Effector memory CD4-positive, alpha-beta T cell (primary cell): ENCODE measurements around the gene CEP128.

ENCODE experiments used
- DNase-seq, 3 donors: peaks; one replicate each; pipeline ENCODE4 v3.0.0-alpha.2; 2020
- H3K27ac ChIP-seq: 2 replicates; pipeline ENCODE4 v1.7.0; 2013; ENCODE audit warnings: mild to moderate bottlenecking, low read length, moderate library complexity; ENCODE audit not compliant: insufficient read depth, poor library complexity, severe bottlenecking
- H3K27me3 ChIP-seq: replicated peaks from 2 replicates; pipeline ENCODE4 v1.7.0; 2013; ENCODE audit warnings: mild to moderate bottlenecking, low read length; ENCODE audit not compliant: insufficient read depth, control insufficient read depth, poor library complexity, severe bottlenecking
- H3K36me3 ChIP-seq: 2 replicates; pipeline ENCODE4 v1.7.0; 2013; ENCODE audit warnings: mild to moderate bottlenecking, low read length, moderate library complexity; ENCODE audit not compliant: control insufficient read depth, insufficient read depth
- H3K4me1 ChIP-seq: 2 replicates; pipeline ENCODE4 v1.7.0; 2013; ENCODE audit warnings: low read length, mild to moderate bottlenecking; ENCODE audit not compliant: control insufficient read depth, insufficient read depth, poor library complexity, severe bottlenecking
- H3K4me3 ChIP-seq: 2 replicates; pipeline ENCODE4 v1.7.0; 2013; ENCODE audit warnings: low read length, low read depth, mild to moderate bottlenecking; ENCODE audit not compliant: insufficient read depth, poor library complexity, severe bottlenecking
- H3K9me3 ChIP-seq: 2 replicates; pipeline ENCODE4 v1.7.0; 2013; ENCODE audit warnings: mild to moderate bottlenecking, low read length, moderate library complexity; ENCODE audit not compliant: control insufficient read depth

CEP128 gene

GRCh38 chr14:80862983-80863382, 78.6 kb downstream of the CEP128 start:
- no peaks in the 10 kb centered on the region for H3K36me3 ChIP-seq
- H3K27ac ChIP-seq: no peak overlapping the region
- H3K27me3 ChIP-seq: no peaks in the 10 kb centered on the region
- H3K4me1 ChIP-seq: no peaks in the 10 kb centered on the region
- no peaks in the 10 kb centered on the region for H3K9me3 ChIP-seq
- H3K4me3 ChIP-seq: no peak overlapping the region
- no peak for DNase-seq

DNA sequence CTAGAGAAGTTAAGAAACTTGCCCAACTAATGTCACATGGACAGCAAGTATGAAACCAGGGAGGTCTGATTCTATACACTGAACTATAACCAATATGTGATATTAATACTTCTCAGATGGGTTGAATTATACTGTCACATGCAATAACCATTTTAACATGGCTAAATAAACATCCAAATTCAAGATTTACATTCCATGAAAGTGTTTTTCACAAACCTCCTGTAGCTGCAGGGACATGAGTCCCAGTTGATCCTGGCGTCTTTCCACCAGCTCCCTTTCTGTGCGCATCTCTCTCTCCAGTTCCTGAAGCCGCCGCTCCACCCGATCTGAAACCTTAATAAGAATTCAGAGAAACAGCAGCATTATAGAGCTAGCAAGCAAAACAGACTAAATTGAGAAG, 79.0 kb downstream of the CEP128 start:
- no peak overlapping the region for H3K27ac ChIP-seq
- H3K4me3 ChIP-seq: no peak overlapping the region
- H3K36me3 ChIP-seq: no peaks in the 10 kb centered on the region
- H3K27me3 ChIP-seq: no peaks in the 10 kb centered on the region
- H3K4me1 ChIP-seq: no peaks in the 10 kb centered on the region
- DNase-seq: no peak
- no peaks in the 10 kb centered on the region for H3K9me3 ChIP-seq

- no peaks in the 10 kb centered on the region for H3K36me3 ChIP-seq
- no peak overlapping the region for H3K4me3 ChIP-seq
- no peaks in the 10 kb centered on the region for H3K27me3 ChIP-seq
- no peaks in the 10 kb centered on the region for H3K9me3 ChIP-seq
- H3K4me1 ChIP-seq: no peaks in the 10 kb centered on the region
- DNase-seq: no peak
- H3K27ac ChIP-seq: no peak overlapping the region
Measured at GRCh38 chr14:80850197-80850814, 91.2 kb downstream of the CEP128 start.

GRCh38 chr14:80847070-80847469, 94.5 kb downstream of the CEP128 start:
- Histone ChIP-seq H3K27ac (no peak overlapping the region), H3K4me1 (no peaks in the 10 kb centered on the region), H3K9me3 (no peaks in the 10 kb centered on the region), H3K4me3 (no peak overlapping the region), H3K36me3 (no peaks in the 10 kb centered on the region), H3K27me3 (no peaks in the 10 kb centered on the region)
- DNase-seq: no peak

- H3K27me3 ChIP-seq: no peaks in the 10 kb centered on the region
- no peak for DNase-seq
- no peaks in the 10 kb centered on the region for H3K36me3 ChIP-seq
- no peak overlapping the region for H3K27ac ChIP-seq
- no peaks in the 10 kb centered on the region for H3K9me3 ChIP-seq
- H3K4me3 ChIP-seq: no peak overlapping the region
- no peaks in the 10 kb centered on the region for H3K4me1 ChIP-seq
Measured at GRCh38 chr14:80845856-80846255, 95.7 kb downstream of the CEP128 start.

DNA sequence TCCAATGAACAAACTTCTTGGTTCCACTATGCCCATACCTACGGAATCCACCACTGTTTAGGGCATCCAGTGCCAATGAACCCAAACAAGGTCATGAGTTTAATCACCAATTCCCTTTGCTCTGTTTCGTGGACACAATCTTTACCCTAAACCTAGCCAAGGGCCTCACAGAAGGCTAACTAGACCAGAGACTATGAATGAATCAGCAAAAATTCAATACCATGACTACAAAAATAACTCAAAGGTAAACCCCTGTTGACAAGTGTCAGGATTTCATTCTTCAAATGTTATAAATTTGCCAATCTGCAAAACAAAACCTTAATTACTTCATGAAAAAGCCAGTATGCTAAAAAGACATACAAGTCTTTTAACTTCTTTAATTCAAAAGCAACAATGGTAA, 96.7 kb downstream of the CEP128 start:
- no peak overlapping the region for H3K4me3 ChIP-seq
- H3K9me3 ChIP-seq: no peaks in the 10 kb centered on the region
- no peaks in the 10 kb centered on the region for H3K4me1 ChIP-seq
- no peak for DNase-seq
- no peaks in the 10 kb centered on the region for H3K27me3 ChIP-seq
- no peak overlapping the region for H3K27ac ChIP-seq
- no peaks in the 10 kb centered on the region for H3K36me3 ChIP-seq

GRCh38 chr14:80839743-80840142, 101.8 kb downstream of the CEP128 start:
- Histone ChIP-seq H3K4me1 (no peaks in the 10 kb centered on the region), H3K9me3 (no peaks in the 10 kb centered on the region), H3K27me3 (no peaks in the 10 kb centered on the region), H3K4me3 (no peak overlapping the region), H3K27ac (no peak overlapping the region), H3K36me3 (no peaks in the 10 kb centered on the region)
- no peak for DNase-seq

- Histone ChIP-seq H3K4me3 (no peak overlapping the region), H3K27ac (no peak overlapping the region), H3K9me3 (no peaks in the 10 kb centered on the region), H3K36me3 (no peaks in the 10 kb centered on the region), H3K4me1 (no peaks in the 10 kb centered on the region), H3K27me3 (no peaks in the 10 kb centered on the region)
- DNase-seq: no peak
Measured at GRCh38 chr14:80809663-80810062, 131.9 kb downstream of the CEP128 start.

DNA sequence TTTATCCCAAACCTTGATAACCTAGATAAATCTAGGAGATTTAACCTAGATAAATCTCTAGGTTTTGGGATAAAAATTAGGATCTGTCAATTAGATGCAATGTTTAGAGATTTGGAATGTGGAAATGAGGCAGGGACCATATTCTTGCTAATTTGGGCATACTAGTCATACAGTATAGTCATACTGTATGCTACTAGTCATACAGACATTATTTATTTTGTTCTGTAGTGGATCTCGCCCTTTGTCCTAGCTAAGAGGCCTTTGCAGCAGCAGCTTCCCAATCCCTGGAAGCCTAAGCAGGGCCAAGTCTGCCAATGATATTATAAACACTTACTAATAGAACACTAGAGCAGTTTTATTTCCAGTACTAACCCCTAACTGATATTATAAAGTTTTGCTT, 136.4 kb downstream of the CEP128 start:
- Histone ChIP-seq H3K9me3 (no peaks in the 10 kb centered on the region), H3K27ac (no peak overlapping the region), H3K4me3 (no peak overlapping the region), H3K4me1 (no peaks in the 10 kb centered on the region), H3K36me3 (no peaks in the 10 kb centered on the region), H3K27me3 (no peaks in the 10 kb centered on the region)
- no peak for DNase-seq

- Histone ChIP-seq H3K27me3 (no peaks in the 10 kb centered on the region), H3K4me1 (no peaks in the 10 kb centered on the region), H3K36me3 (no peaks in the 10 kb centered on the region), H3K9me3 (no peaks in the 10 kb centered on the region), H3K27ac (no peak overlapping the region), H3K4me3 (no peak overlapping the region)
- no peak for DNase-seq
Measured at GRCh38 chr14:80798878-80799277, 142.7 kb downstream of the CEP128 start.
